Esophagus muscularis mucosa (tissue), 4 donors: ENCODE results near the gene BPGM. TPM values are rescaled to one million over a fixed set of nuclear protein-coding genes. Genes with fewer than 3 reads are reported as not detected.
"Not testable (repeated sequence)": the region's sequence is repeated elsewhere in the genome, so short reads cannot be mapped to it uniquely, and the experiment has no call there.

Experiments
- DNase-seq: peaks from one replicate; pipeline ENCODE4 v3.0.0-alpha.2; 2017; ENCODE audit errors: extremely low spot score
- H3K27ac ChIP-seq, 4 donors: fragments of 200-600 bp; sonication (generic); replicated peaks in 1 of 4; 1 replicate in 3 of 4; 2 replicates in 1 of 4; pipeline ENCODE4 v1.5.1; 2016 to 2019; ENCODE audit warnings: mild to moderate bottlenecking in 1 of 4
- H3K27me3 ChIP-seq, 4 donors: fragments of 200-600 bp; sonication (generic); one replicate each; pipeline versions ENCODE4 v1.5.1 to v1.6.0; 2016 to 2019
- H3K36me3 ChIP-seq, 4 donors: fragments of 200-600 bp; sonication (generic); one replicate each; pipeline ENCODE4 v1.5.1; 2016 to 2019
- H3K4me1 ChIP-seq, 4 donors: fragments of 200-600 bp; sonication (generic); one replicate each; pipeline ENCODE4 v1.5.1; 2016 to 2019
- H3K4me3 ChIP-seq, 4 donors: fragments of 200-600 bp; sonication (generic); 1 replicate in 2 of 4; 2 replicates in 2 of 4; pipeline ENCODE4 v1.5.1; 2016 to 2019; ENCODE audit warnings: mild to moderate bottlenecking in 4 of 4, moderate library complexity in 1 of 4
- H3K9me3 ChIP-seq, 4 donors: fragments of 200-600 bp; sonication (generic); 1 replicate in 3 of 4; 2 replicates in 1 of 4; pipeline ENCODE4 v1.5.1; 2016 to 2019
- EP300 ChIP-seq: sonication (generic); formaldehyde crosslinking; IDR thresholded peaks from one replicate; pipeline ENCODE4 v1.6.1; 2017; ENCODE audit warnings: antibody characterized with exemption
- POLR2A ChIP-seq: fragments of 450-650 bp; IDR thresholded peaks from one replicate; pipeline ENCODE4 v1.6.1; 2017; ENCODE audit warnings: antibody characterized with exemption, moderate library complexity, mild to moderate bottlenecking, low read depth
- POLR2AphosphoS5 ChIP-seq, 2 donors: sonication (generic); formaldehyde crosslinking; IDR thresholded peaks; one replicate each; pipeline ENCODE4 v1.6.1; 2017; ENCODE audit warnings: antibody characterized with exemption in 2 of 2
- WGBS: methylation state at CpG from one replicate; pipeline ENCODE4 v1.1.5; 2018; 5-methylcytosine and 5-hydroxymethylcytosine counted together
- intact Hi-C: fragments of 100-400 bp; cut with DNase I; formaldehyde crosslinking; loops from one replicate; pipeline ENCODE4 v1.15.1; 2023
- total RNA-seq, 4 donors: library from RNA; depleted of rRNA; stranded (reverse); fragments of >200 nt; gene quantifications; one replicate each; pipeline versions ENCODE4 v1.1.0 to v1.2.1, GENCODE V29; 2016
- TF ChIP-seq, protein P1 (sequence below), 3 experiments: fragments of 200-600 bp in 2 of 3; fragments of 450-650 bp in 1 of 3; sonication (generic) in 2 of 3; IDR thresholded peaks; one replicate each; pipeline ENCODE4 v1.5.1; 2017 to 2019; ENCODE audit warnings: antibody characterized with exemption in 3 of 3, mild to moderate bottlenecking in 2 of 3, moderate library complexity in 1 of 3

The BPGM gene
- total RNA-seq, 4 donors from 2014 or later, result 19.1 to 29.4 (median 22.7) TPM

DNA sequence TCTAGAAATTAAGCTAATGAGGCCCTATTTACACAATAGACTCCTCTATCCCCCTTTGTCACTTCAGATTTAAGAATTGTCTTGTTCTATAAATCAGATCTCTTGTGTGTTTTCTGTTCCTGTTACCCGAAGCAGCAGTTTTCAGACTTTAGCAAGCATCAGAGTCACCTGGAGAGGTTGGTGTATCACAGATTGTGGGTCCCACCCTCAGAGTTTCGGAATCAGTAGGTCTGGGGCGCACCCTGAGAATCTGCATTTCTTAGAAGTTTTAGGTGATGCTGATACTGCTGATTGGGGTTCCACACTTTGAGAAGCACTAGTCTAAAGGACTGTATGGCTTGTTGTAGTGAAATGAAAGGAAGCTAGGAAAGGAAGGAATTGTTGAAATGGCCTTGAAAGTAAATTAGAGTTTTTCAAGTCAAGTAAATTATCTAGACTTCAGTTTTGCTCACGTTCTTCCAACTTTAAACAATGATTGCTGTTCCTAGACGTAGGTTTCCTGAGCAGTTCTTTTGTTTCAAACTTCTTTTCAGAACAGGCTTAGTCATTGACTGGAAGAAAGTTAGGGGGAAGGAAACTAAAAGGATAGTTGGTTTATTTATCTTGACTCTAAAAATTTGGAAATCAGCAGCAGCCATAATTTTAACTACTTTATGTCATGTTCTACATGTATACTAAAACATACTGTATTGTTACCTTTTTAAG, 15.7 kb downstream of the BPGM start:
- no peak overlapping the region for H3K27ac ChIP-seq
- 67% methylated on average over 5 of the region's 5 CpGs for WGBS
- no peaks in the 10 kb centered on the region for H3K27me3 ChIP-seq
- no peaks in the 10 kb centered on the region for H3K9me3 ChIP-seq
- peaks cover 0 to 15% (median 12%) of the 10 kb centered on the region in 4 donors for H3K36me3 ChIP-seq
- no peak overlapping the region for H3K4me3 ChIP-seq
- intact Hi-C loops, result no loop called here
- peaks cover 0 to 6% (median 0%) of the 10 kb centered on the region in 4 donors for H3K4me1 ChIP-seq
- TF ChIP-seq POLR2AphosphoS5 (IDR thresholded peaks at IDR 0.05), result no peak
- TF ChIP-seq, protein P1, sequence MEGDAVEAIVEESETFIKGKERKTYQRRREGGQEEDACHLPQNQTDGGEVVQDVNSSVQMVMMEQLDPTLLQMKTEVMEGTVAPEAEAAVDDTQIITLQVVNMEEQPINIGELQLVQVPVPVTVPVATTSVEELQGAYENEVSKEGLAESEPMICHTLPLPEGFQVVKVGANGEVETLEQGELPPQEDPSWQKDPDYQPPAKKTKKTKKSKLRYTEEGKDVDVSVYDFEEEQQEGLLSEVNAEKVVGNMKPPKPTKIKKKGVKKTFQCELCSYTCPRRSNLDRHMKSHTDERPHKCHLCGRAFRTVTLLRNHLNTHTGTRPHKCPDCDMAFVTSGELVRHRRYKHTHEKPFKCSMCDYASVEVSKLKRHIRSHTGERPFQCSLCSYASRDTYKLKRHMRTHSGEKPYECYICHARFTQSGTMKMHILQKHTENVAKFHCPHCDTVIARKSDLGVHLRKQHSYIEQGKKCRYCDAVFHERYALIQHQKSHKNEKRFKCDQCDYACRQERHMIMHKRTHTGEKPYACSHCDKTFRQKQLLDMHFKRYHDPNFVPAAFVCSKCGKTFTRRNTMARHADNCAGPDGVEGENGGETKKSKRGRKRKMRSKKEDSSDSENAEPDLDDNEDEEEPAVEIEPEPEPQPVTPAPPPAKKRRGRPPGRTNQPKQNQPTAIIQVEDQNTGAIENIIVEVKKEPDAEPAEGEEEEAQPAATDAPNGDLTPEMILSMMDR (IDR thresholded peaks at IDR 0.05), result no peak
- TF ChIP-seq POLR2A, result no peak
- TF ChIP-seq EP300, result no peak
- no peak for DNase-seq

DNA sequence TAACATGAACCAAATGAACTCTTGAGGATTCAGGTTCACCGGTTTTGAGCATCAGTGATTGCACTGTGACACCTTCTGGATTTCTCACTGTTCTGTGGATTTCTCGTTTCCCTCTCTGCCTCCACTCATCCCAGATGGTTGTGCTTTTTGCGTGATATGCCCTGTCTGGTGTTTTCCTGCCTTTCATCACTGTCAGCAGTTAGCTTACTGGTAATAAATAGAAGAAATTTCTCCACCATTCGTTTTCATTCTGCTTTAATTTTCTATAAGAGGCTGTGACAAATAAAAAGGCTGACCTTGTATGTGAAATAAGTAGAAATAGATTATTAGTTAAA, 16.2 kb downstream of the BPGM start:
- Histone ChIP-seq H3K9me3 (no peaks in the 10 kb centered on the region), H3K4me3 (no peak overlapping the region), H3K27me3 (no peaks in the 10 kb centered on the region), H3K4me1 (peaks cover 0 to 6% (median 0%) of the 10 kb centered on the region in 4 donors), H3K36me3 (peaks cover 0 to 15% (median 12%) of the 10 kb centered on the region in 4 donors), H3K27ac (no peak overlapping the region)
- 68% methylated on average over 4 of the region's 4 CpGs for WGBS
- no peak for DNase-seq
- intact Hi-C loops, result no loop called here
- TF ChIP-seq POLR2A (no peak), EP300 (no peak)
- TF ChIP-seq, protein P1 (IDR thresholded peaks at IDR 0.05), result no peak

DNA sequence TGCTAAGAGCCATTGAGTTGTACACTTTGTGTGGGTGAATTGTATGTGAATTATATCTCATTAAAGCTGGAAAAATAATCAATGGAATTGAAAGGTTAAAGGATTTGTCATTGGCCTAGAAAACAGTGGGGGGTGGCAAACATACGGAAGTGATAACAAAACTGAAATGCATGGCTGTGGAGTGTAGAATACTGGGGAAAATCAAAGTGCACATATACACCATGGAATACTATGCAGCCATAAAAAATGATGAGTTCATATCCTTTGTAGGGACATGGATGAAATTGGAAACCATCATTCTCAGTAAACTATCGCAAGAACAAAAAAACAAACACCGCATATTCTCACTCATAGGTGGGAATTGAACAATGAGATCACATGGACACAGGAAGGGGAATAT, 18.4 kb downstream of the BPGM start:
- H3K4me3 ChIP-seq, DNase-seq, intact Hi-C loops, H3K27ac ChIP-seq, H3K9me3 ChIP-seq, H3K27me3 ChIP-seq: not testable (repeated sequence)
- peaks cover 0 to 14% (median 7%) of the 10 kb centered on the region in 4 donors for H3K4me1 ChIP-seq
- 0% methylated on average over 1 of the region's 3 CpGs for WGBS
- H3K36me3 ChIP-seq, result peaks cover 0 to 15% (median 12%) of the 10 kb centered on the region in 4 donors

DNA sequence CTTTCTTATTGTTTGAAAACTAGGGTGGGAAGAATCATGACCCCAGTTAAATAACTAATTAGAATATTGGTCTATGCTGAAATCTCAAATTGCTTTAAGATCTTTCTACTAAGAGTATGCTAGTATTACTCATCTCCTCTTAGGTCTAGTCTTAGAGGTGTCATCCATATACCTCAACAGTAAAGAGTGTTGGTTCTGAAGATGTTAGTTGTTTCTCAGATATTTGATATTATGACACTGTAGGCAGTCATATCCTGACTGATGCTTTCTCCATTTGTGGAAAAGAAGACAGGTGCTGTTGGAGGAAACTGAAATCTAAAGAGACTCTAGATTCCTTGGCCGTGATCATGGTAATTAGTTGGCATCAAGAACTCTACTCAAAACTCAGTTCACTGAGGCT, 21.2 kb downstream of the BPGM start:
- WGBS, result 100% methylated on average over 1 of the region's 1 CpG

DNA sequence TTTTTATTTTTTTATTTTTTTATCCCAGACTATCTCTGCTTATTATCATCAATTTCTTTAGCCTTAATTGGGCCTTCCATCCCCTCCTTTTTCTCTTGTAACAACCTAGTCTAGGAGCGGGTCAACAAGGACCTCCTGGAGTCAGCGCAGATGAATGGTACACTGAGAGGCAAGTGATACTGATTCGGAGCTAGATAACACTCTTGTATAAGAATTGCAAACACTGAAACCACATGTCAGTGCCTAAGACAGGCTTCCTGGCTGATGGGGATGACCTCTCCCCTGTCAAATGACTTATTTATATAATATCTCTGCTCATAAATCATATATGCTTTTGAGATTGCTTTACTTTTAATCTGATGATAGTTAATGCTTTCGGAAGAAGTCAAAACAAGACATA, 22.7 kb downstream of the BPGM start:
- Histone ChIP-seq H3K27ac (no peak overlapping the region), H3K9me3 (no peaks in the 10 kb centered on the region), H3K4me3 (no peak overlapping the region), H3K4me1 (peaks cover 0 to 10% (median 10%) of the 10 kb centered on the region in 4 donors), H3K27me3 (no peaks in the 10 kb centered on the region), H3K36me3 (no peaks in the 10 kb centered on the region)
- 85% methylated on average over 4 of the region's 4 CpGs for WGBS
- TF ChIP-seq, protein P1 (IDR thresholded peaks at IDR 0.05), result no peak
- no peak for TF ChIP-seq EP300
- TF ChIP-seq POLR2AphosphoS5 (IDR thresholded peaks at IDR 0.05), result no peak
- TF ChIP-seq POLR2A, result no peak
- no peak for DNase-seq
- intact Hi-C loops, result no loop called here

More for the DNA sequence above, 21.2 kb downstream of the BPGM start:
- H3K27me3 ChIP-seq, result no peaks in the 10 kb centered on the region
- no peak for DNase-seq
- peaks cover 0 to 7% (median under 1%) of the 10 kb centered on the region in 4 donors for H3K36me3 ChIP-seq
- no peak overlapping the region for H3K4me3 ChIP-seq
- H3K4me1 ChIP-seq, result peaks cover 0 to 10% (median 10%) of the 10 kb centered on the region in 4 donors
- TF ChIP-seq POLR2AphosphoS5 (IDR thresholded peaks at IDR 0.05) (no peak), POLR2A (no peak), EP300 (no peak)
- TF ChIP-seq, protein P1 (IDR thresholded peaks at IDR 0.05), result no peak
- no peak overlapping the region for H3K27ac ChIP-seq
- intact Hi-C loops, result no loop called here
- H3K9me3 ChIP-seq, result no peaks in the 10 kb centered on the region
